Activated CD8-positive, alpha-beta T cell treated with anti-CD3 and anti-CD28 coated beads for 36 hours (primary cell): ENCODE results near the gene AIF1L. TPM values are rescaled to one million over a fixed set of nuclear protein-coding genes. Genes with fewer than 3 reads are reported as not detected.
"Not testable (repeated sequence)": the region's sequence is repeated elsewhere in the genome, so short reads cannot be mapped to it uniquely, and the experiment has no call there.

Experiments
- ATAC-seq: fragments of 200-7000 bp; cut with Tn5 transposase; one replicate; pipeline ENCODE4 v1.10.0; 2021; ENCODE audit warnings: mild to moderate bottlenecking, moderate library complexity
- CTCF ChIA-PET: fragments of 350-600 bp; sonication (Branson Sonifier 250); formaldehyde crosslinking; loops from one replicate; lab custom pipeline; 2021; ENCODE audit warnings: antibody characterized with exemption; lab: Charles Lee
- POLR2A ChIA-PET: fragments of 350-600 bp; sonication (Branson Sonifier 250); formaldehyde crosslinking; loops from one replicate; lab custom pipeline; 2021; ENCODE audit warnings: antibody characterized with exemption; lab: Charles Lee
- DNase-seq: peaks from one replicate; pipeline ENCODE4 v3.0.0-alpha.2; 2020
- H3K27ac Mint-ChIP-seq: one replicate; pipeline ENCODE4 v1.8.0; 2021; ENCODE audit warnings: mild to moderate bottlenecking, mixed read lengths
- H3K27me3 Mint-ChIP-seq: one replicate; pipeline ENCODE4 v1.8.0; 2021; ENCODE audit warnings: mixed read lengths
- H3K36me3 Mint-ChIP-seq: one replicate; pipeline ENCODE4 v1.8.0; 2021; ENCODE audit warnings: low read depth, mixed read lengths
- H3K4me1 Mint-ChIP-seq: one replicate; pipeline ENCODE4 v1.8.0; 2021; ENCODE audit warnings: low read depth, mixed read lengths
- H3K4me3 Mint-ChIP-seq: one replicate; pipeline ENCODE4 v1.8.0; 2021; ENCODE audit warnings: mild to moderate bottlenecking, moderate library complexity, mixed read lengths
- H3K9me3 Mint-ChIP-seq: one replicate; pipeline ENCODE4 v1.8.0; 2021; ENCODE audit warnings: mixed read lengths
- intact Hi-C: fragments of 100-400 bp; cut with micrococcal nuclease; formaldehyde crosslinking; loops from one replicate; pipeline ENCODE4 v1.10.0; 2022
- total RNA-seq, 2 experiments: library from RNA; stranded (reverse); gene quantifications; one replicate each; pipeline ENCODE4 v1.2.3, GENCODE V29; 2021
- TF ChIP-seq, protein P1 (sequence below): fragments of 200-600 bp; IDR thresholded peaks from one replicate; pipeline ENCODE4 v1.8.0; 2022; ENCODE audit warnings: antibody characterized with exemption, mild to moderate bottlenecking

AIF1L gene
- total RNA-seq, 2 experiments from 2014 or later, result 0.72 to 1.9 TPM

DNA sequence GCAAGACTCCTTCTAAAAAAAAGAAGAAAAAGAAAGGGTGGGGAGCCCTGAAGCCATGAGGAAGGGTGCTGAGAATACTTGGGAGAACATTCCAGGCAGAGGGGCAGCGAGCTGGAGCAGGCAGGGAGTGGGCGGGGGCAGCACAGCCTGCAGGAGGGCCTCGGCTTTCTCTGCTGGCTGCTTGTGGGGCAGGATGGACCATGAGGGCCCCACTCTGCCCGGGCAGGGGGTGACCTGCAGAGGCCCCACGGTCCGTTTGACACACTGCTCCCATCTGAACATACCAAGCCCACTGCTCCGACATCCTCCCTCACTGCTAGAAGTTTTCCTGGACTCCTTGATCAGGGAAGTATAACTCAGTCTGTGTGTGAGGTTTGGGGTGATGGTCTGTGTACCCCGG is 17.3 kb downstream of the AIF1L start:
- DNase-seq (no peak), ATAC-seq (no peak)
- Mint-ChIP-seq H3K27me3 (peaks cover 2% of the 10 kb centered on the region), H3K4me3 (no peak overlapping the region), H3K27ac (no peak overlapping the region), H3K4me1 (no peaks in the 10 kb centered on the region), H3K9me3 (no peaks in the 10 kb centered on the region), H3K36me3 (no peaks in the 10 kb centered on the region)
- ChIA-PET CTCF (no interaction called here), POLR2A (interaction anchor here (0.7 kb wide), 1 partner anchor 8 kb away, joined by 3 read pairs; no protein-coding TSS in a partner anchor)
- intact Hi-C loops, result no loop called here
- TF ChIP-seq, protein P1, sequence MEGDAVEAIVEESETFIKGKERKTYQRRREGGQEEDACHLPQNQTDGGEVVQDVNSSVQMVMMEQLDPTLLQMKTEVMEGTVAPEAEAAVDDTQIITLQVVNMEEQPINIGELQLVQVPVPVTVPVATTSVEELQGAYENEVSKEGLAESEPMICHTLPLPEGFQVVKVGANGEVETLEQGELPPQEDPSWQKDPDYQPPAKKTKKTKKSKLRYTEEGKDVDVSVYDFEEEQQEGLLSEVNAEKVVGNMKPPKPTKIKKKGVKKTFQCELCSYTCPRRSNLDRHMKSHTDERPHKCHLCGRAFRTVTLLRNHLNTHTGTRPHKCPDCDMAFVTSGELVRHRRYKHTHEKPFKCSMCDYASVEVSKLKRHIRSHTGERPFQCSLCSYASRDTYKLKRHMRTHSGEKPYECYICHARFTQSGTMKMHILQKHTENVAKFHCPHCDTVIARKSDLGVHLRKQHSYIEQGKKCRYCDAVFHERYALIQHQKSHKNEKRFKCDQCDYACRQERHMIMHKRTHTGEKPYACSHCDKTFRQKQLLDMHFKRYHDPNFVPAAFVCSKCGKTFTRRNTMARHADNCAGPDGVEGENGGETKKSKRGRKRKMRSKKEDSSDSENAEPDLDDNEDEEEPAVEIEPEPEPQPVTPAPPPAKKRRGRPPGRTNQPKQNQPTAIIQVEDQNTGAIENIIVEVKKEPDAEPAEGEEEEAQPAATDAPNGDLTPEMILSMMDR, result no peak

DNA sequence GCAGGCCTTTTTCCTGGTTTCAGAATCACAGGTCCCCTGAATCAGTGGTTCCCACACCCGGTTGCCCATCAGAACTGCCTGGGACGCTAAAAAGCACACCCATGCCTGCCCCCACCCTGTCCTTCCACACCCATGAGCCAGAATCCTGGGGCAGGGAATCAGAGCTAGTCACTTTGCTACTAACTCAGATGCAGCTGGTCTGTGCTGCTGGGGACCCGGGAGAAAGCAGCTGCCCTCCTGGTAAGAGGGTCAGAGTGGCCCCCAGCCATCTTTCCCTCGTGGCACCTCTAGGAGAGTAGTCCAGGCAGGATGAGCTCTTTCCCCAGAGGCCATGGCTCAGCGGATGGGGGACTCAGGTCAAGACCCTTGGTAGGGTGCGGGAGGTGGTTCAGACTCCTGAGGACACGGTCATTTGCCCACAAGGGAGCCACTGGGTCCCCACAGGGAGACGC is 17.8 kb downstream of the AIF1L start:
- Mint-ChIP-seq H3K27ac (no peak overlapping the region), H3K27me3 (peaks cover 2% of the 10 kb centered on the region), H3K4me3 (no peak overlapping the region), H3K4me1 (no peaks in the 10 kb centered on the region), H3K36me3 (no peaks in the 10 kb centered on the region), H3K9me3 (no peaks in the 10 kb centered on the region)
- POLR2A ChIA-PET, result no interaction called here
- CTCF ChIA-PET, result no interaction called here
- ATAC-seq (no peak), DNase-seq (no peak)
- TF ChIP-seq, protein P1, result no peak
- intact Hi-C loops, result no loop called here

DNA sequence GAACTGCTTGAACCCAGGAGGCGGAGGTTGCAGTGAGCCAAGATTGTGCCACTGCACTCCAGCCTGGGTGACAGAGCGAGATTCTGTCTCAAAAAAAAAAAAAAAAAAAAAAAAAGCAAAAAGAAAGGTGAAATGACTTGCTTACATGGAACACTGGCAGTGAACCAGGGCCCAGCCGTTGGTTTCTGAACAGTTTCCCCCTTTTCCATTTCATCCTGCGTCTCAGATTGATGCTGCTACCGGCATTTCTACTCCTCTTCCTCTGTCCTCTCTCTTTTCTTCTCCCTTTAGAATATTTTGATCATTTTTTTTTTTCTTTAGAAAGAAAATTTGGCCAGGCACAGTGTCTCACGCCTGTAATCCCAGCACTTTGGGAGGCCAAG is 19.0 kb downstream of the AIF1L start:
- not testable (repeated sequence) for H3K27me3 Mint-ChIP-seq, H3K4me1 Mint-ChIP-seq

DNA sequence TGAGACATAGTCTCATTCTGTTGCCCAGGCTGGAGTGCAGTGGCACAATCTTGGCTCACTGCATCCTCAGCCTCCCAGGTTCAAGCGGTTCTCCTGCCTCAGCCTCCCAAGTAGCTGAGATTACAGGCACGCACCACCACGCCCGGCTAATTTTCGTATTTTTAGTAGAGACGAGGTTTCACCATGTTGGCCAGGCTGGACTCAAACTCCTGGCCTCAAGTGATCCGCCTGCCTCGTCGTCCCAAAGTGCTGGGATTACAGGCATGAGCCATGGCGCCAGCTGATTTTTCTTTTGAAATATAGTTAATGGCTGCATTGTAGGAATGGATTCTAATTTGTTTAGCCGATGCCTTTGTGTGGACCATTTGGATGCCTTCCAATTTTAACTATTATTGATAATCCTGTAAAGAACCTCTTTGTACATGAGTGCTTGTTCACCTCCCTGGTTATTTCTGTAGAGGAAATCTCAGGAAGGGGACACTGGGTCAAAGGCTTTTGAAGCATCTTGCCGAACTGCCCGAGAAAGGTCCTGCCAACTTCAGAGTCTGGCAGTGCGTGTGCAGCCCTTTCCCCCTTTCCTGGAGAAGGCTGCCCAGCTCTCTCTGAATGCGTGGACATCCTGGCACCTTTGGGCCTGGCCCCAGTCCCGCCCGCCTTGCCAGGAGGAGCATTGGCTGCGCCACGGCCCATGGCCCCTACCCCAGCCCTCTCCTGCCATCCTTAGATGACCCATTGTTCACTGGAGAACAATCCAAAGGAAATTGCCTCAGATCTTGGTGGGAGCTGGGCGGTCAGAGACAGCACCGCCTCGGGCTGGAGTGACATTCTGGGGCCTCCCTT is 20.2 kb downstream of the AIF1L start:
- ChIA-PET CTCF (no interaction called here), POLR2A (no interaction called here)
- Mint-ChIP-seq H3K4me1 (no peaks in the 10 kb centered on the region), H3K4me3 (no peak overlapping the region), H3K36me3 (no peaks in the 10 kb centered on the region), H3K27ac (no peak overlapping the region), H3K9me3 (no peaks in the 10 kb centered on the region), H3K27me3 (peaks cover 2% of the 10 kb centered on the region)
- DNase-seq (no peak), ATAC-seq (no peak)
- intact Hi-C loops, result no loop called here
- TF ChIP-seq, protein P1, result no peak

More for the DNA sequence above, 19.0 kb downstream of the AIF1L start:
- ATAC-seq, H3K4me3 Mint-ChIP-seq, H3K9me3 Mint-ChIP-seq, POLR2A ChIA-PET, H3K27ac Mint-ChIP-seq, intact Hi-C loops, H3K36me3 Mint-ChIP-seq, DNase-seq: not testable (repeated sequence)
- CTCF ChIA-PET, result interaction anchor here (0.9 kb wide), 1 partner anchor 66 kb away, joined by 3 read pairs; no protein-coding TSS in a partner anchor

DNA sequence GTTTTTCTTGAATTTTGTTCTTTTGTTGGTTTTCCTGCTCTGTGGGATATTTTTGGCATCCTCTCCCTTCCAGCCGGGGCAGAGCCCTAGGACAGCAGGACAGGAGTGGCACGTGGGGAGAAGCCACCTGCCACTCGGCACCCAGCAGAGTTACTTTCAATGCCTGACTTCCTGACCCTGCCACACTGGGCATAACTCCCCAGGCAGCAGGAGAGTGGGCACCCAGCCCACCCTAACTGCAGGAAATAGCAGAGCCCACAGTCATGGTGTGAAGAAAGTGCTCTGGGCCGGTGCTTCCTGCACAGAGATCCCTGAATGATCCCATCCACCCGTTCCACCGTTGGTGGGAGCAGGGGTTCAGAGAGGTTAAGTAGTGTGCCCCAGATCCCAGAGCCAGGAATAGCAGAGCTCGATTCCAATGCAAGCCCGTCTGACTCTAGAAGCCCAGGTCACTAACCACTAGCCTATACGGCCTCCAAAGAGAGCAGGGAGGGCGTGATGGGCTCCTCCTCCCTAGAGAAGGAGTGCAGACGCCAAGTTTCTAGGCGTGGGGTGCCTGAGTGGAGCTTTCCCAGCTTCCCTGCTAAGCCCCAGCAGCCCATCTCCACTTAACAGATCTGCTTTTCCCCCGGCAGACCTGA is 20.9 kb downstream of the AIF1L start:
- ChIA-PET POLR2A (no interaction called here), CTCF (interaction anchor here (0.7 kb wide), 1 partner anchor 70 kb away, joined by 4 read pairs; no protein-coding TSS in a partner anchor)
- TF ChIP-seq, protein P1, result no peak
- Mint-ChIP-seq H3K4me1 (no peaks in the 10 kb centered on the region), H3K27me3 (peaks cover 2% of the 10 kb centered on the region), H3K9me3 (no peaks in the 10 kb centered on the region), H3K36me3 (no peaks in the 10 kb centered on the region), H3K27ac (no peak overlapping the region), H3K4me3 (no peak overlapping the region)
- no peak for DNase-seq
- intact Hi-C loops, result no loop called here
- ATAC-seq, result no peak
